ENCODE data around the gene AKR1E2. TPM values are rescaled to one million over a fixed set of nuclear protein-coding genes. Genes with fewer than 3 reads are reported as not detected.

AKR1E2 gene
- total and polyA plus RNA-seq, 4 donors: 1.5 to 7.5 (median 3.8) TPM

DNA sequence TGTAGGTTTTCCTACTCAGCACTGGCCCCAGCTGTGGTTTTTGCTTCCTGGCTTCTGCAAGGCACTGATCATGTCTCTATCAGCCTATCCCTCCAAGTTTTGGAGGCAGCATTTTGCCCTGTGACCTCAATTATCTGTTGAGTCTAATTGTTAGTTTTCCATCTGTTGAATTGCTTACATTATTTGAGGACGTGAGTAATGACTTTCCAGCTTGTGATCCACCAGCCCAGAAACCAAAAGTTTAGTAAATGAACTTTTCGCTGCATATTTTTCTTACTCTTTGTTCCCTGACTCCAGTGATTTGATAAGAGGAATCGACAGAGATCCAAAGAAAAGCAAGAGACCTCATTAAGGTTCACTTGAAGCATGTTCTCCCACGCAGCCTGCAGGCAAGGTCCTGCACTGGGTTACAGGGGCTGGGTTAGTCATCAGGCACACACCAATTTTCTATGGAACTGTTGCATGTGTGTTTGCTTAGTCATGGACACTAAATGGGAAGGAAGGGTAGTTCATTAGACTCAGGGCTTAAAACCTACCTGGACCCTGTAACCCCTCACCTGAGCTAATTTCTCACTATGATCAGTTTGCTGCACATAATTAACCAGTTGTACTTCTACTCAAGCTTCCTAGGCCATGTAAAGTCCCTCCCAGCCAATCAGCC, 57.2 kb downstream of the AKR1E2 start:
- DNase-seq: peak; percentile 62 to 91 (median 80)
- TF ChIP-seq, protein P1, sequence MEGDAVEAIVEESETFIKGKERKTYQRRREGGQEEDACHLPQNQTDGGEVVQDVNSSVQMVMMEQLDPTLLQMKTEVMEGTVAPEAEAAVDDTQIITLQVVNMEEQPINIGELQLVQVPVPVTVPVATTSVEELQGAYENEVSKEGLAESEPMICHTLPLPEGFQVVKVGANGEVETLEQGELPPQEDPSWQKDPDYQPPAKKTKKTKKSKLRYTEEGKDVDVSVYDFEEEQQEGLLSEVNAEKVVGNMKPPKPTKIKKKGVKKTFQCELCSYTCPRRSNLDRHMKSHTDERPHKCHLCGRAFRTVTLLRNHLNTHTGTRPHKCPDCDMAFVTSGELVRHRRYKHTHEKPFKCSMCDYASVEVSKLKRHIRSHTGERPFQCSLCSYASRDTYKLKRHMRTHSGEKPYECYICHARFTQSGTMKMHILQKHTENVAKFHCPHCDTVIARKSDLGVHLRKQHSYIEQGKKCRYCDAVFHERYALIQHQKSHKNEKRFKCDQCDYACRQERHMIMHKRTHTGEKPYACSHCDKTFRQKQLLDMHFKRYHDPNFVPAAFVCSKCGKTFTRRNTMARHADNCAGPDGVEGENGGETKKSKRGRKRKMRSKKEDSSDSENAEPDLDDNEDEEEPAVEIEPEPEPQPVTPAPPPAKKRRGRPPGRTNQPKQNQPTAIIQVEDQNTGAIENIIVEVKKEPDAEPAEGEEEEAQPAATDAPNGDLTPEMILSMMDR (IDR thresholded peaks at IDR 0.05; ENCODE audit: control extremely low read depth, extremely low read depth): no peak
- Histone ChIP-seq H3K27me3 (ENCODE audit: control insufficient read depth in 3 of 3, insufficient read depth in 3 of 3, low read length in 2 of 3) (no peaks in the 10 kb centered on the region), H3K27ac (ENCODE audit: low read depth in 1 of 2, low read length in 1 of 2) (peak overlapping the region in 1 of 2 donors; percentile 33), H3K9me3 (ENCODE audit: control insufficient read depth in 4 of 4, insufficient read depth in 3 of 4, low read length in 3 of 4) (peaks cover 0 to 3% (median 0%) of the 10 kb centered on the region in 4 donors), H3K4me1 (ENCODE audit: control insufficient read depth in 5 of 5, insufficient read depth in 5 of 5, low read length in 5 of 5) (peaks cover 0 to 8% (median 1%) of the 10 kb centered on the region in 5 donors), H3K36me3 (ENCODE audit: control insufficient read depth in 4 of 4, insufficient read depth in 4 of 4, low read length in 4 of 4) (no peaks in the 10 kb centered on the region), H3K4me3 (no peak overlapping the region), H3K9ac (ENCODE audit: insufficient read depth in 1 of 2, low read length in 2 of 2) (no peak overlapping the region)
- no peak for ATAC-seq (ENCODE audit: insufficient read depth, low FRiP score)
- WGBS, 2 donors: 70 to 71% methylated on average over 4 of the region's 4 CpGs

DNA sequence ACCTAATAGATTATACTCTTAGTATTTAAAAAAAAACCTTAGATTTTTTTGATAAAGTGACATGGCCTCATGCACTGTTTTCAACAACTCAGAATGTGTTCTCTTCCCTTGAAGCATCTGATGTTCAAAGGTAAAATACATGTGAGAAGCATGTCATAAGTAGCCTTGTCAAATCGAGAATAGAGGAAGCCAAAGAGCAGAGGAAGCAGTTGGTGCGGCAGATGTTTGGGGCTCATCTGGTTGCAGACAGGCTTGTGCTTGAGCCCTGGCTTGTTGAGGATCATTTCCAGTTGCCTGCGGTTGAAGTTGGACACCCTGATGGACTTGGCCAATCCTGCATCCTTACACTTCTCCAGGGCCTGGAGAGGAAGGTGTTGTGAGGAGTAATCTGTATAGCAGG, 59.2 kb downstream of the AKR1E2 start:
- DNase-seq: no peak
- ATAC-seq (ENCODE audit: insufficient read depth, low FRiP score): no peak
- Histone ChIP-seq H3K27ac (ENCODE audit: low read depth in 1 of 2, low read length in 1 of 2) (no peak overlapping the region), H3K27me3 (ENCODE audit: control insufficient read depth in 3 of 3, insufficient read depth in 3 of 3, low read length in 2 of 3) (no peaks in the 10 kb centered on the region), H3K36me3 (ENCODE audit: control insufficient read depth in 4 of 4, insufficient read depth in 4 of 4, low read length in 4 of 4) (no peaks in the 10 kb centered on the region), H3K9ac (ENCODE audit: insufficient read depth in 1 of 2, low read length in 2 of 2) (no peak overlapping the region), H3K4me3 (no peak overlapping the region), H3K9me3 (ENCODE audit: control insufficient read depth in 4 of 4, insufficient read depth in 3 of 4, low read length in 3 of 4) (peaks cover 0 to 3% (median 0%) of the 10 kb centered on the region in 4 donors), H3K4me1 (ENCODE audit: control insufficient read depth in 5 of 5, insufficient read depth in 5 of 5, low read length in 5 of 5) (peaks cover 0 to 8% (median 1%) of the 10 kb centered on the region in 5 donors)
- 33 to 46% methylated on average over 3 of the region's 3 CpGs for WGBS, 2 donors
- TF ChIP-seq, protein P1 (IDR thresholded peaks at IDR 0.05; ENCODE audit: control extremely low read depth, extremely low read depth): no peak

DNA sequence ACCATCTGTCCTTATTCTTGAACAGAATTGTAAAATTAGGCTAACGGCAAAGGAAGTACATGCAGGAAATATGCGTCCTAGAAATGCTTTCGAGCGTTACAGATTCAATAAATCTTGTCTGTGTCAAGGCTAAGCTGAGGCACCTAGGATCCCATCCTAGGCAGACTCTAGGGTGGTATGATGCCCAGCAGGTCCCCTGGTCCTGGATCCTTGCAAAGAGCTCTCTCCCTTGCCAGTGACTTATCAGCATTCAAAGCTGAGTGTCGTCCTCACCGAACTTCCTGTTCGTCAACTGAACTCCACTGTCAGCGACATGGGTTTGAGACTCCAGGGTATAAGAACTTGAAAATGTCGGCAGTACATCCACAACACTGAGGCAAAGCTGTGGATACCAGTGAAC, 61.5 kb downstream of the AKR1E2 start:
- Histone ChIP-seq H3K4me1 (ENCODE audit: control insufficient read depth in 5 of 5, insufficient read depth in 5 of 5, low read length in 5 of 5) (peaks cover 0 to 7% (median 1%) of the 10 kb centered on the region in 5 donors), H3K9ac (ENCODE audit: insufficient read depth in 1 of 2, low read length in 2 of 2) (no peak overlapping the region), H3K36me3 (ENCODE audit: control insufficient read depth in 4 of 4, insufficient read depth in 4 of 4, low read length in 4 of 4) (no peaks in the 10 kb centered on the region), H3K27ac (ENCODE audit: low read depth in 1 of 2, low read length in 1 of 2) (no peak overlapping the region), H3K9me3 (ENCODE audit: control insufficient read depth in 4 of 4, insufficient read depth in 3 of 4, low read length in 3 of 4) (peaks cover 0 to 3% (median 0%) of the 10 kb centered on the region in 4 donors), H3K4me3 (no peak overlapping the region), H3K27me3 (ENCODE audit: control insufficient read depth in 3 of 3, insufficient read depth in 3 of 3, low read length in 2 of 3) (no peaks in the 10 kb centered on the region)
- TF ChIP-seq, protein P1 (IDR thresholded peaks at IDR 0.05; ENCODE audit: control extremely low read depth, extremely low read depth): no peak
- WGBS, 2 donors: 42 to 71% methylated on average over 9 of the region's 9 CpGs
- DNase-seq: no peak
- ATAC-seq (ENCODE audit: insufficient read depth, low FRiP score): no peak

Measured in lung (tissue), 12 donors.